H1 (cell line): ENCODE results near the gene GAREM2. TPM values are rescaled to one million over a fixed set of nuclear protein-coding genes. Genes with fewer than 3 reads are reported as not detected.

ENCODE experiments used
- ATF3 ChIP-seq: IDR thresholded peaks from 2 replicates; pipeline ENCODE4 v1.6.1; 2011; ENCODE audit warnings: low read depth, mild to moderate bottlenecking, low read length; ENCODE audit not compliant: insufficient read depth
- KDM4A ChIP-seq: IDR thresholded peaks from one replicate; pipeline ENCODE4 v1.7.1; 2012; ENCODE audit warnings: low read depth, mild to moderate bottlenecking, moderate library complexity, low read length, inconsistent platforms; ENCODE audit not compliant: severe bottlenecking
- POU5F1 ChIP-seq: IDR thresholded peaks from 2 replicates; pipeline ENCODE4 v1.6.1; 2011; ENCODE audit warnings: low read depth, mild to moderate bottlenecking, low read length, moderate library complexity
- polyA plus RNA-seq, 7 experiments: library from polyadenylated mRNA; depleted of rRNA in 3 of 7; stranded (reverse) in 5 of 7; unstranded in 2 of 7; fragments of >200 nt in 5 of 7; fragments of 200-250 nt in 2 of 7; gene quantifications; 1 replicate in 5 of 7; 2 replicates in 1 of 7; 4 replicates in 1 of 7; pipeline versions ENCODE4 v1.2.1 to v1.2.3, GENCODE V29; 2011 to 2013; ENCODE audit warnings: missing spikeins in 2 of 7, mixed read lengths in 2 of 7
- total RNA-seq: library from RNA; stranded (reverse); fragmentation: NEBNext Ultra II Directional; extraction: Animal tissue kit (Norgen Biotek cat#: 25700); gene quantifications from 2 replicates; pipeline ENCODE4 v1.2.1, GENCODE V29; 2021

The GAREM2 gene
- total and polyA plus RNA-seq, 2 of the 8 experiments (the other 6 are each of a cell fraction or from before 2014, with no cell fraction given) = 19.9 TPM

DNA sequence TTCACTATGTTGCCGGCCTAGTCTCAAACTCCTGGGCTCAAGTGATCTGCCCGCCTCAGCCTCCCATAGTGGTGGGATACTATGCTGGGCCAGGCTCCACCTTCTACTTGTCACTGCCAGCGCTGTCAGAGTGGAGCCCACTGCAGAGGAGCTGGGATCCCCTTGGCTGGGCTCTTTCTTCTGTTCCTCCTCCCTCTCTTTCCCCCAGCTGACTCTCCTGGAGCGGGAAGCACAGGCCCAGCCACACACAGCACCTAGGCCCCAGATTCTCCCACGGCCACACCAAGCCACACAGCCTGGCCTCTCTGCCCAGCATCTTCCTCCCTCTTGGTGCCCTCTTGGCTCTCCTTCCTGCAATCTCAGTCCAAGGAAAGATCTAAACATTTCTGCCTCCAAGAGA lies 3.7 kb upstream of the GAREM2 start (continued):
- TF ChIP-seq ATF3 = no peak
- TF ChIP-seq POU5F1 = no peak
- no peak for TF ChIP-seq KDM4A
- TF ChIP-seq, all 59 proteins: peak for 0
